ENCODE measurements around the gene THBD. TPM values are rescaled to one million over a fixed set of nuclear protein-coding genes. Genes with fewer than 3 reads are reported as not detected.
A peak's percentile ranks its signal among the peaks of the same experiment; 100 is the strongest.

The THBD gene
- total RNA-seq, 1 experiment from 2014 or later, result 0.28 TPM

- H3K4me3 Mint-ChIP-seq, result peak overlapping the region; percentile 81 to 87
- Histone ChIP-seq H4K8ac (replicated peaks; ENCODE audit: insufficient read length, low read depth, low read length) (no peak overlapping the region), H3K23me2 (ENCODE audit: insufficient read length, low read depth, low read length, poor library complexity, severe bottlenecking) (peaks cover 24% of the 10 kb centered on the region), H3K9me3 (ENCODE audit: control insufficient read depth, low read depth, low read length) (no peaks in the 10 kb centered on the region), H3K23ac (ENCODE audit: insufficient read length, low read depth, low read length) (no peak overlapping the region), H2BK15ac (ENCODE audit: low read depth, low read length) (no peak overlapping the region), H2AFZ (ENCODE audit: low read length) (no peak overlapping the region), H3K18ac (ENCODE audit: insufficient read length, low read depth, low read length) (peak overlapping the region; percentile 28), H3K14ac (ENCODE audit: insufficient read depth, low read length) (peak overlapping the region; percentile 80; the same call in 1 of the 2 replicates), H4K20me1 (ENCODE audit: control insufficient read depth, insufficient read depth, insufficient read length) (no peaks in the 10 kb centered on the region), H3K79me1 (ENCODE audit: insufficient read depth, low read depth, low read length, poor library complexity, severe bottlenecking) (no peaks in the 10 kb centered on the region), H2AK5ac (ENCODE audit: insufficient read length, low read length) (no peak overlapping the region), H4K91ac (ENCODE audit: insufficient read length, low read depth, low read length) (no peak overlapping the region), H3K56ac (ENCODE audit: insufficient read length, low read depth, low read length) (no peak overlapping the region), H4K5ac (ENCODE audit: insufficient read length, low read depth, low read length) (no peak overlapping the region), H3K27me3 (ENCODE audit: insufficient read depth, low read length) (peaks cover 26% of the 10 kb centered on the region; the same call in 1 of the 2 replicates), H3K9ac (ENCODE audit: extremely low read depth, insufficient read length, low read length) (no peak overlapping the region), H3K4ac (ENCODE audit: low read depth, low read length) (no peak overlapping the region), H3K4me1 (ENCODE audit: insufficient read depth, low read length) (0 out of 2 replicates have a peak, but pooled peaks cover 3% of the 10 kb centered on the region), H2BK12ac (ENCODE audit: insufficient read length, low read depth, low read length) (no peak overlapping the region), H3K4me2 (ENCODE audit: insufficient read depth, insufficient read length, low read length) (peak overlapping the region; percentile 66), H3K27ac (ENCODE audit: insufficient read length, low read depth, low read length) (no peak overlapping the region), H2BK20ac (ENCODE audit: low read depth, low read length, poor library complexity, severe bottlenecking) (no peak overlapping the region), H3K79me2 (ENCODE audit: insufficient read depth, low read length) (no peaks in the 10 kb centered on the region), H3T11ph (ENCODE audit: low read length) (no peak overlapping the region), H2BK5ac (ENCODE audit: insufficient read length, low read length) (no peak overlapping the region), H2BK120ac (ENCODE audit: low read depth, low read length, poor library complexity, severe bottlenecking) (no peak overlapping the region)
- TF ChIP-seq CTCF (conservative IDR thresholded peaks at IDR 0.05), result peak; percentile 84
- H3K27ac Mint-ChIP-seq, result peak overlapping the region in 1 of 3 experiments; percentile 44; a peak in 2 of 7 replicates
- DNase-seq, result peak; percentile 88
- peaks cover 2 to 4% of the 10 kb centered on the region in 2 experiments; a peak in 3 of 5 replicates for H3K9me3 Mint-ChIP-seq
- WGBS (ENCODE audit: extremely low coverage, insufficient read length, low lambda C conversion rate), result no CpG with 5 or more reads among the region's 46 CpGs
- peaks cover 16 to 25% of the 10 kb centered on the region in 2 experiments for H3K4me1 Mint-ChIP-seq
- H3K36me3 Mint-ChIP-seq (ENCODE audit: insufficient read depth in 1 of 3, low read depth in 3 of 3), result peaks cover 0 to 3% (median 1%) of the 10 kb centered on the region in 3 experiments; a peak in 2 of 7 replicates
- H3K27me3 Mint-ChIP-seq (ENCODE audit: low read depth), result peaks cover 81% of the 10 kb centered on the region
Measured at GRCh38 chr20:23050847-23051627, 1.6 kb upstream of the THBD start.
